Mesodermal cell (in vitro differentiated cells): ENCODE results near the gene TEX30.
A peak's percentile ranks its signal among the peaks of the same experiment; 100 is the strongest.
"Not testable (repeated sequence)": the region's sequence is repeated elsewhere in the genome, so short reads cannot be mapped to it uniquely, and the experiment has no call there.

Experiments used
- H3K27ac ChIP-seq: 2 replicates; pipeline ENCODE4 v1.7.0; 2013; ENCODE audit warnings: mild to moderate bottlenecking, low read depth, low read length, moderate library complexity; ENCODE audit not compliant: severe bottlenecking
- H3K36me3 ChIP-seq: 2 replicates; pipeline ENCODE4 v1.7.1; 2013; ENCODE audit warnings: mild to moderate bottlenecking, low read length, moderate library complexity; ENCODE audit not compliant: control insufficient read depth, insufficient read depth
- H3K4me1 ChIP-seq: one replicate; pipeline ENCODE4 v1.7.1; 2013; ENCODE audit warnings: mild to moderate bottlenecking, low read length; ENCODE audit not compliant: insufficient read depth, control insufficient read depth, poor library complexity, severe bottlenecking
- H3K4me3 ChIP-seq: 2 replicates; pipeline ENCODE4 v1.7.0; 2013; ENCODE audit warnings: low read length, control low read depth, mild to moderate bottlenecking; ENCODE audit not compliant: insufficient read depth, poor library complexity, severe bottlenecking; ENCODE audit errors: extremely low read depth
- H3K9me3 ChIP-seq: 2 replicates; pipeline ENCODE4 v1.7.1; 2013; ENCODE audit warnings: mild to moderate bottlenecking, low read length, moderate library complexity; ENCODE audit not compliant: control insufficient read depth
- WGBS, 2 experiments: methylation state at CpG; one replicate each; pipeline ENCODE4 v1.1.5; 2013; ENCODE audit warnings: missing lambda C conversion rate in 2 of 2; ENCODE audit not compliant: insufficient coverage in 2 of 2; 5-methylcytosine and 5-hydroxymethylcytosine counted together

TEX30 gene

DNA sequence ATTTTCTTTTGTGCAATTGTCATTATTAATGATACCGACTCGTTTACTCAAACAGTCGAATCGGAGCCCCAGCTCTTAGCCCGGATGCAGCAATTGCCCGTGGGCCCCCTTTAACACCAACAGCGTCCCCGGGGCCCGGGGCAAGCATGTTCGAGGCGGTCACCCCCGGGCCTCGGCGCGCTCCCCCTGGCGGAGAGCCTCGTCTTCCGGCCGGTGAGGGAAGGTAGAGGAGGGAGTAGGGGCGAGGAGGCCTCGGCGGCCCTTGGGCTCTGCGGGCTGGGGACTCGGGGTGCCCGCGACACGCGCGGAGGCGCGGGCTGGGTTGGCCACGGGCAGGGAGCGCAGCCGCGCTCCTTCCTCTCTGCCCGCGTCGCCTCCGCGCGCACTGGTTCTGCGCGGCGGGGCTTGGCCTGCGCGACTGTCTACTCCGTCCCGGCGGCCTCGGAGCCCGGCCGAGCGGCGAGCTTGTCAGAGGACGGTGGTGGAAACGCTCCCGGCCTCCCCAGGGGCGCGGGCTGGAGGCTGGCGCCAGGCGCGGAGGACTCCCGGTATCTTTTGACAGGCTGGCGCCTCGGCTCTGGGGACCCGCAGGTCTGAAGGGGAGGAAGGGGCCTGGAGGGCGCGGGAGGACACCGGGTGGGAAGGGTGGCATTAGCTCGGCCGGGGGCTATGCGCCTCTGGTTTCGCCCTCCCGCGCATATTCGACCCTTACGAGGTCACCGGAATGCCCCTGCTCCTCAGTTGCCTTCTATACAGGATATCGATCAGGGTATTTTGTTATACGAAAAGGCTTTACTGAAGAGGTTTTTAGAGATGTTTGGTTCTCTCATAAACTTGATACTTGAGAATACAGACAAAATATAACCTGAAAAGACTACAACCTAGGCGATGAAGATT is 26.8 kb upstream of the TEX30 start:
- no peak overlapping the region for H3K27ac ChIP-seq
- peak overlapping the region; percentile 85 for H3K4me3 ChIP-seq
- WGBS, 2 experiments: 5% methylated on average over 43 to 50 of the region's 81 CpGs
- no peaks in the 10 kb centered on the region for H3K4me1 ChIP-seq
- H3K9me3 ChIP-seq: no peaks in the 10 kb centered on the region
- H3K36me3 ChIP-seq: peaks cover 4% of the 10 kb centered on the region

DNA sequence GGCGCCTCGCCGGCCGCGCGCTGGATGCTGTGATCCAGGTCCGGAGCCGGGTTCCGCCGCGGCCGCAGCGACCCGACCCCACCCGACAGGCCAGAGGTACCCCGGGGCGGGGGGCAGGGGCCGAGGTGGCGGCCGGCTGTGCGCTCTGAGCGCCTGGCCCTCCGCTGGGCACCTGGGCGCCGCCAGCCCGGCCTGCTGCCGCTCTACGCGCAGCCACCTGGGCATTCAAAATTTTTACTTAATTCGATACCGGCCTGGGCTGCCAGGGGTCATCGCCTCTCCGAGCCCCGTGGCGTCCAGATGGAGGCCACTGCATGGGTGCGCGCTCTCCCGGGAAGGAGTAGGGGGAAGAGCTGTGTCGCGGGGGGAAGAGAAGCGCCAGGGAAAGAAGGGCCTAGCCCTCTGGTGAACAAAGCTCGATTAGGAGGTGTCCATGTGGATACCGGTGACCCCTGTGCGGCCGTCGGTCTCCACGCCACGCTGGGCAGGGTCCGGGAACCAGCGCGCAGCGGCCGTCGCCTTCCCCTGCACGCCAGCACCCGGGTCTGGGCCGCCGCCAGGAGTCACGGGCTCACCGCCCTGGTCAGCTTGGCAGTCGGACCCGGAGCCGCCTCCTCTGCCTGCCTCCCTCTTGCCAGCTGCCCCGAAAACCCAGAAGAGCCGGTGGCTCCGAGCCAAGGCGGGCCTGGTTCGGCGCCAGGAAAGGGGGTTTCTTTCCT is 26.0 kb upstream of the TEX30 start:
- H3K9me3 ChIP-seq: no peaks in the 10 kb centered on the region
- H3K4me1 ChIP-seq: no peaks in the 10 kb centered on the region
- peak overlapping the region; percentile 85 for H3K4me3 ChIP-seq
- H3K27ac ChIP-seq: no peak overlapping the region
- 3 to 4% methylated on average over 52 to 59 of the region's 69 CpGs for WGBS, 2 experiments
- H3K36me3 ChIP-seq: peaks cover 7% of the 10 kb centered on the region

DNA sequence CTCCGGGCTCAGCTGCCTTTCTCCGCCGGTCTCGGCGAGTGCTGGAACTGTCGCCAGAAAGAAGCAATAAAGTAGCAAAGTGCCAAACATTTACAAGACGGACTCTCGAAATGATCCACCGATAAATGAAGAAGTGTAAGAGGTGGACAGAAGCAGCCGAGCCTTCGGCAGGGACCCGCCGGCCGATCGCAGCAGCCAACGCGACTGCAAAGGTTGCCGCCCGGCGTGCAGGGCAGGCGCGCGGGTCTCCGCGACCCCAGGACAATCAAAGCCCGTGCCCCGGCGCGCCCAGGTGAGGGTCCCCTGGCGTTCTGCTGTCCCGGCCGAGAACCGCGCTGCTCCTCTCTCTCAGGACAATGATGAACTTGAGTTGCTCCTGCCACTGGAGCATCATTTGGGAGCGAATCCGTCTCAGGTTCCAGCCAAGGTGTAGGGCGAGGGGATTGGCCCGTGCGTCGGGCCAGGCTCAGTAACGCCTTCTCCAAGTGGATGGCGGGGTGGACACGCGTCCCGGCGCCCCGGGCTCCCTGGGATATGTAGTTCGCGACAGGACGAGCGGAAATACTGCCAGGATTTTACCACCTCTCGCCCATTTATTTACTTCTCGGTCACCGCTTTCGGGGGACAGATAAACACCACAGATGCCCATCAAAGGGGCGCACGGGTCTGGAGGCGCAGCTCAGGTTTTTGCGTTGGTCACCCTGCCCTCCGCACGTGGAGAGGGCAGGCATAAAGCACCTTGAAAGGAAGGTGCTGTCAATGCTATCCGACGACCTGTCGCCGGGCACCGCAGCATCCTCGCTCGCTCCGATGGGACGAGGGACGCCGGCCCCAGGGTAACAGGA is 25.2 kb upstream of the TEX30 start, which contains the start of the genes BIVM and POGLUT2:
TSS of gene BIVM (plus strand) at position 539 of the 845 bp plus-strand sequence. CDS start 8,149 bp downstream, outside the sequence.
TSS of gene POGLUT2 (minus strand) at position 396 of the 845 bp plus-strand sequence. CDS start at position 90, 306 bp downstream.
- 0 to 1% methylated on average over 64 to 67 of the region's 72 CpGs for WGBS, 2 experiments
- peaks cover 4% of the 10 kb centered on the region for H3K36me3 ChIP-seq
- no peaks in the 10 kb centered on the region for H3K4me1 ChIP-seq
- H3K9me3 ChIP-seq: no peaks in the 10 kb centered on the region
- H3K4me3 ChIP-seq: peak within 1 kb of the TSS; percentile 85
- no peak within 1 kb of the TSS for H3K27ac ChIP-seq

DNA sequence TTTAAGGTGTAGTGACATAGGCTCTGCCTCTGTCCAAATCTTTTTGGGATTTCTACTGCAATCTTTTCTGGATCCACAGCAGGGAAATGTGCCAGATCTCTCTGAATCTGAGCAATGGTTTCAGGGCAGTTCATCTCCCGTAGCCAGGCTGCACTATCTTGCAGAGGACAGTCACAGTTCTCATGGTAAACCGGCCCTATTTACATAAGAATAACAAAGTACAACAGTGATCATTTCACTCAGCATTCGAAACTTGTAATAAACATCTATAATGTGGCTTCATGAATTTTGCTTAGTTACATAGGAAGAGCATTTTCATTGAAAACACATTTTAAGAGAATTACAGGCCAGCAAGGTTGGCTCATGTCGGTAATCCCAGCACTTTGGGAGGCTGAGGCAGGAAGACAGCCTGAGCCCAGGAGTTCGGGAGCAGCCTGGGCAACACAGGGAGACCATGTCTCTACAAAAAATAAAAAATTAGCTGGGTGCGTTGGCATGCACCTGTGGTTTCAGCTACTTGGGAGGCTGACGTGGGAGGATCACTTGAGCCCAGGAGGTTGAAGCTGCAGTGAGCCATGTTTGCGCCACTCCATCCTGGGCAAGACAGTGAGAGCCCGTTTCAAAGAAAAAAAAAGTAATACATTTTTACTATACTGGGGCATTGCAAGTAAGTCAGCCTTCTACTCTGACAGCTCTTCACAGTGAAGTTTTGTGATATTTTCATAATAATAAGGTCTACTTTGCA is 20.2 kb upstream of the TEX30 start:
- WGBS, 2 experiments: 75% methylated on average over 6 of the region's 9 CpGs
- Histone ChIP-seq H3K4me1 (no peaks in the 10 kb centered on the region), H3K9me3 (no peaks in the 10 kb centered on the region), H3K4me3 (no peak overlapping the region), H3K36me3 (peaks cover 24% of the 10 kb centered on the region), H3K27ac (no peak overlapping the region)

DNA sequence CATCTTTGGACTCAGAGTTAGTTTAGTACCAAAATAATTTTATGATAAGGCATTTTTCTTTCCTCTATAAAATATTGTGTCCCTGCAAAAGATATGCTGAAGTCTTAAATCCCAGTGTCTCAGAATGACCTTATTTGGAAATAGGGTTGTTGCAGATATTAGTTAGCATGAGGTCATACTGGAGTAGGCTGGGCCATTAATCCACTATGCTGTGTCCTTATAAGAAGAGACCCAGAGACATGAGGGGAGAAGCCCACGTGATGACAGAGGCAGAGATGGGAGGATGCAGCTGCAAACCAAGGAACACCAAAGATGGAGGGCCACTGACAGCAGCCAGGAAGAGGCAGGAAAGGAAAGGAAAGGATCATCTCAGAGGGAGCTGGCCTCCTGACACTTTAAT is 18.8 kb upstream of the TEX30 start:
- WGBS, 2 experiments: 80 to 88% methylated on average over 1 of the region's 1 CpG
- no peaks in the 10 kb centered on the region for H3K4me1 ChIP-seq
- no peak overlapping the region for H3K27ac ChIP-seq
- H3K4me3 ChIP-seq: no peak overlapping the region
- peaks cover 32% of the 10 kb centered on the region for H3K36me3 ChIP-seq
- no peaks in the 10 kb centered on the region for H3K9me3 ChIP-seq

DNA sequence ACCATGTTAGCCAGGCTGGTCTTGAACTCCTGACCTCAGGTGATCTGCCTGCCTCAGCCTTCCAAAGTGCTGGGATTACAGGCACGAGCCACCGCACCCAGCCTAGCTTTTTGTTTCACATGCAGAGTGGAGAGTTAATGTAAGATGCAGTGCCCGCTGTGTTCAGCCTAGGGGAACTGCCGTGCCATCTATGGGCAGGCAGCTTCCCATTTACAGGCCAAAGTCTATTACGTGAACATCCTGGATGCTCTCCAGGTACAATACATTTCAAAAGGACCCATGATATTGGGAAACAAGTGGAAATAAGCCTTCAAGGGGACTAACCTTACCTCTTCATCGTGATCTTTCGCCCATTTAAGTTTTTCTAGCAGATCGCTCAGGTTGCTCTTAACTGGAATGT is 15.1 kb upstream of the TEX30 start:
- Histone ChIP-seq H3K4me1 (no peaks in the 10 kb centered on the region), H3K27ac (no peak overlapping the region), H3K4me3 (no peak overlapping the region), H3K9me3 (no peaks in the 10 kb centered on the region), H3K36me3 (peaks cover 31% of the 10 kb centered on the region)
- WGBS, 2 experiments: 79 to 91% methylated on average over 8 of the region's 8 CpGs

DNA sequence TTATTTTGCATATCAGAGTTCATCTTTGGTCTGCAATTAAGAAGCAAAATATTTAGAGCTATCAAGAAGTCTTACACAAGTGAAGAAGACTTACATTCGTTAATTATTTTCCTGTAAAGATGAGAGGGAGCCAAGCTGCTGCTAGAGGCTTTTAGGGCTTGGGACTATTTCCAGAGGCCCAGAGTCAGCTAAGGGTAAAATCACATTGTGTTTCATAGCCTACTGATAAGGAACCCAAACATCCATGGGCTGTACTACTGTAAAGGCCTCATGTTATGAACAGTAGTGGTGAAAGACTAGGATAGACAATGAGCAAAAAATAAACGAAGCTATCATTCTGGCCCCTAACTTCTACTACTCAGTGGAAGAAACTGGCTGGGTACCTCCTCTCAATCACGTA is 10.9 kb upstream of the TEX30 start:
- H3K4me3 ChIP-seq: no peak overlapping the region
- 94 to 100% methylated on average over 1 to 2 of the region's 3 CpGs for WGBS, 2 experiments
- peaks cover 15% of the 10 kb centered on the region for H3K36me3 ChIP-seq

DNA sequence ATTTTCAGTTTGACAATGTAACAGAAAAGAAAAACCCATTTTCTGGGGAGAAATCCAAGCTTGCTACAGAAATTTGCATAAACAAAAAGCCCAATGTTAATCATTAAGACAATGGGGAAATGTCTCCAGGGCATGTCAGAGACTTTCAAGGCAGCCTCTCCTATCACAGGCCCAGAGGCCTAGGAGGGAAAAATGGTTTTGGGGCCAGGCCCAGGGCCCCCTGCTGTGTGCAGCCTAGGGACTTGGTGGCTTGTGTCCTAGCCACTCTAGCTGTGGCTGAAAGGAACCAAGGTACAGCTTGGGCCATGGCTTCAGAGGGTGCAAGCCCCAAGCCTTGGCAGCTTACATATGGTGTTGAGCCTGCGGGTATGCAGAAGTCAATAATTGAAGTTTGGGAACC is 8.0 kb upstream of the TEX30 start:
- Histone ChIP-seq H3K36me3 (peaks cover 7% of the 10 kb centered on the region), H3K4me3 (no peak overlapping the region), H3K9me3 (peaks cover 8% of the 10 kb centered on the region), H3K27ac (no peak overlapping the region), H3K4me1 (no peaks in the 10 kb centered on the region)
- WGBS, 2 experiments: 83 to 92% methylated on average over 1 of the region's 1 CpG

More for the DNA sequence above, 10.9 kb upstream of the TEX30 start:
- no peaks in the 10 kb centered on the region for H3K4me1 ChIP-seq
- no peak overlapping the region for H3K27ac ChIP-seq
- H3K9me3 ChIP-seq: peaks cover 8% of the 10 kb centered on the region

DNA sequence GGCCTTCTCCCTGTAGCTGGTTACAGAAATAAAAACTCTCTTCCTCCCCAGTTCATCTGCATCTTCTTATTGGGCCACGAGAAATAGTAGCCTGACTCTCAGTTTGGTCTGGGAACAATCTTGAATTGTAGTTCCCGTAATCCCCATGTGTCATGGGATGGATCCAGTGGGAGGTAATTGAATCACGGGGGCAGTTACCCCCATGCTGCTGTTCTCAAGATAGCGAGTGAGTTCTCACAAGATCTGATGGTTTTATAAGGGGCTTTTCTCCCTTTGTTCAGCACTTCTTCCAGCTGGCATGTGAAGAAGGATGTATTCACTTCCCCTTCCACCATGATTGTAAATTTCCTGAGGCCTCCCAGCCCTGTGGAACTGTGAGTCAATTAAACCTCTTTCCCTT is 7.1 kb upstream of the TEX30 start:
- not testable (repeated sequence) for H3K36me3 ChIP-seq, H3K4me1 ChIP-seq, H3K4me3 ChIP-seq, H3K27ac ChIP-seq, H3K9me3 ChIP-seq
- 94% methylated on average over 3 of the region's 4 CpGs; no CpG with 5 or more reads in 1 of the 2 experiments for WGBS, 2 experiments
